Stimulated activated CD8-positive, alpha-beta memory T cell treated with anti-CD3 and anti-CD28 coated beads, Interleukin-4, amount 100 ng/mL, for 48 hours (primary cell): Measurements from ENCODE around the gene RAB14.

Experiments
- DNase-seq: peaks from one replicate; pipeline ENCODE4 v3.0.0-alpha.2; 2020

RAB14 gene

GRCh38 chr9:121201738-121202533 is at the start of gene RAB14:
Gene RAB14 (minus strand): TSS chr9:121201869. CDS start chr9:121193412, 8,457 bp downstream.
- DNase-seq: peak; percentile 100

GRCh38 chr9:121249563-121249962 is 47.9 kb upstream of the RAB14 start:
- no peak for DNase-seq

GRCh38 chr9:121246821-121247561 is 45.3 kb upstream of the RAB14 start:
- DNase-seq: no peak

- no peak for DNase-seq
These were observed 41.3 kb upstream of the RAB14 start for GRCh38 chr9:121242959-121243346.

GRCh38 chr9:121242219-121242958 is 40.7 kb upstream of the RAB14 start:
- no peak for DNase-seq

- DNase-seq: no peak
These were observed 38.9 kb upstream of the RAB14 start for GRCh38 chr9:121240472-121241135.

GRCh38 chr9:121239851-121240250 is 38.2 kb upstream of the RAB14 start:
- DNase-seq: no peak

- DNase-seq: no peak
These were observed 37.4 kb upstream of the RAB14 start for GRCh38 chr9:121239071-121239470.

GRCh38 chr9:121237916-121238315 is 36.2 kb upstream of the RAB14 start:
- DNase-seq: no peak

- DNase-seq: no peak
These were observed 33.8 kb upstream of the RAB14 start for GRCh38 chr9:121235512-121235911.

- no peak for DNase-seq
These were observed 33.1 kb upstream of the RAB14 start for GRCh38 chr9:121234832-121235161.

- DNase-seq: no peak
These were observed 32.5 kb upstream of the RAB14 start for GRCh38 chr9:121233906-121234831.

- no peak for DNase-seq
These were observed 30.6 kb upstream of the RAB14 start for GRCh38 chr9:121232251-121232650.

- DNase-seq: no peak
These were observed 28.6 kb upstream of the RAB14 start for GRCh38 chr9:121230256-121230655.

GRCh38 chr9:121227862-121228261 is 26.2 kb upstream of the RAB14 start:
- no peak for DNase-seq

GRCh38 chr9:121226175-121226574 is 24.5 kb upstream of the RAB14 start:
- DNase-seq: no peak

- no peak for DNase-seq
These were observed 23.6 kb upstream of the RAB14 start for GRCh38 chr9:121225240-121225639.

GRCh38 chr9:121222524-121223171 is 21.0 kb upstream of the RAB14 start:
- no peak for DNase-seq

- DNase-seq: no peak
These were observed 20.0 kb upstream of the RAB14 start for GRCh38 chr9:121221664-121222055.

GRCh38 chr9:121220996-121221663 is 19.5 kb upstream of the RAB14 start:
- no peak for DNase-seq

GRCh38 chr9:121219530-121219929 is 17.9 kb upstream of the RAB14 start:
- DNase-seq: no peak
